NCI-H2029 (cell line): ENCODE results near the gene UMOD.

Experiments
- DNase-seq: peaks from one replicate; lab custom pipeline; 2025; lab: John Stamatoyannopoulos, UW

UMOD gene

GRCh38 chr16:20300312-20301097 is 52.0 kb downstream of the UMOD start:
- DNase-seq: peak; percentile 61

GRCh38 chr16:20298452-20298851 is 54.1 kb downstream of the UMOD start:
- DNase-seq: no peak

GRCh38 chr16:20291208-20292206 is 61.0 kb downstream of the UMOD start:
- DNase-seq: no peak

GRCh38 chr16:20289571-20289970 is 62.9 kb downstream of the UMOD start:
- no peak for DNase-seq

GRCh38 chr16:20285993-20286499 is 66.5 kb downstream of the UMOD start:
- DNase-seq: no peak
